GM23338 (cell line): Measurements from ENCODE around the gene WDR91.

ENCODE experiments used
- CREB1 ChIP-seq: fragments of 250-450 bp; sonication (Bioruptor Pico); IDR thresholded peaks from 2 replicates; pipeline ENCODE4 v1.5.0; 2020; ENCODE audit warnings: low read depth, mild to moderate bottlenecking, moderate library complexity
- CTCF ChIP-seq, 2 experiments: fragments of 200-600 bp in 1 of 2; sonication (generic) in 1 of 2; conservative IDR thresholded peaks; 2 replicates each; pipeline versions ENCODE4 v1.5.1 to v1.6.1; 2016 to 2017; ENCODE audit warnings: antibody characterized with exemption in 2 of 2, low read depth in 2 of 2, mild to moderate bottlenecking in 2 of 2, moderate library complexity in 1 of 2
- ETS1 ChIP-seq: IDR thresholded peaks from 2 replicates; pipeline ENCODE4 v1.6.1; 2016; ENCODE audit warnings: antibody characterized with exemption
- EZH2 ChIP-seq: fragments of 200-600 bp; sonication (generic); IDR thresholded peaks from one replicate; pipeline ENCODE4 v1.8.0; 2017; ENCODE audit warnings: antibody characterized with exemption, mild to moderate bottlenecking, low read depth; ENCODE audit not compliant: unreplicated experiment
- EZH2phosphoT487 ChIP-seq: fragments of 200-600 bp; sonication (generic); IDR thresholded peaks from one replicate; pipeline ENCODE4 v1.8.1; 2018; ENCODE audit warnings: antibody characterized with exemption; ENCODE audit not compliant: unreplicated experiment
- NANOG ChIP-seq: IDR thresholded peaks from 2 replicates; pipeline ENCODE4 v1.6.1; 2016; ENCODE audit warnings: antibody characterized with exemption, borderline replicate concordance
- POLR2AphosphoS5 ChIP-seq: IDR thresholded peaks from 2 replicates; pipeline ENCODE4 v1.6.1; 2016; ENCODE audit warnings: antibody characterized with exemption, low read depth
- ZNF331 ChIP-seq: fragments of 250-450 bp; sonication (Bioruptor Pico); IDR thresholded peaks from 2 replicates; pipeline ENCODE4 v1.5.0; 2020; ENCODE audit warnings: low read depth, mild to moderate bottlenecking, moderate library complexity
- TF ChIP-seq, protein P1 (sequence below): IDR thresholded peaks from one replicate; pipeline ENCODE4 v1.6.1; 2018; ENCODE audit warnings: antibody characterized with exemption; ENCODE audit not compliant: unreplicated experiment

DNA sequence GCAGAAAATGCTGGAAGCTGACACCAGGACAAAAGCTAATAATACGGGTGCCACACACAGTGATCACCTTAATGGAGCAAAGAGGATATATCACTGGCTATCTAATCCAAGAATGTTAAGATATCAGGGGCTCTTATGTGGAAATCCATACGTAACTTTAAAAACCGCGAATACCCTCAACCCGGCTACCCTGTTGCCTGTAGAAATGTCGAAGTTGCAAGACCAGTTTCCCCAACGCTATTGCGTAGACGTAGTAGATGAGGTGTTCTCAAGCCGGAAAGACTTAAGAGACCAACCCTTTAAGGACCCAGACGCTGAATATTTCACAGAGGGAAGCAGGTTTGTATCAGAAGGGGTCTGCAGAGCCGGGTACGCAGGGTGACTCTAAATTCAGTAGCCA lies 33.0 kb downstream of the WDR91 start:
- no peak for TF ChIP-seq CTCF (conservative IDR thresholded peaks at IDR 0.05; ENCODE audit: low read depth in 2 of 2)
- no peak for TF ChIP-seq POLR2AphosphoS5
- TF ChIP-seq, protein P1, sequence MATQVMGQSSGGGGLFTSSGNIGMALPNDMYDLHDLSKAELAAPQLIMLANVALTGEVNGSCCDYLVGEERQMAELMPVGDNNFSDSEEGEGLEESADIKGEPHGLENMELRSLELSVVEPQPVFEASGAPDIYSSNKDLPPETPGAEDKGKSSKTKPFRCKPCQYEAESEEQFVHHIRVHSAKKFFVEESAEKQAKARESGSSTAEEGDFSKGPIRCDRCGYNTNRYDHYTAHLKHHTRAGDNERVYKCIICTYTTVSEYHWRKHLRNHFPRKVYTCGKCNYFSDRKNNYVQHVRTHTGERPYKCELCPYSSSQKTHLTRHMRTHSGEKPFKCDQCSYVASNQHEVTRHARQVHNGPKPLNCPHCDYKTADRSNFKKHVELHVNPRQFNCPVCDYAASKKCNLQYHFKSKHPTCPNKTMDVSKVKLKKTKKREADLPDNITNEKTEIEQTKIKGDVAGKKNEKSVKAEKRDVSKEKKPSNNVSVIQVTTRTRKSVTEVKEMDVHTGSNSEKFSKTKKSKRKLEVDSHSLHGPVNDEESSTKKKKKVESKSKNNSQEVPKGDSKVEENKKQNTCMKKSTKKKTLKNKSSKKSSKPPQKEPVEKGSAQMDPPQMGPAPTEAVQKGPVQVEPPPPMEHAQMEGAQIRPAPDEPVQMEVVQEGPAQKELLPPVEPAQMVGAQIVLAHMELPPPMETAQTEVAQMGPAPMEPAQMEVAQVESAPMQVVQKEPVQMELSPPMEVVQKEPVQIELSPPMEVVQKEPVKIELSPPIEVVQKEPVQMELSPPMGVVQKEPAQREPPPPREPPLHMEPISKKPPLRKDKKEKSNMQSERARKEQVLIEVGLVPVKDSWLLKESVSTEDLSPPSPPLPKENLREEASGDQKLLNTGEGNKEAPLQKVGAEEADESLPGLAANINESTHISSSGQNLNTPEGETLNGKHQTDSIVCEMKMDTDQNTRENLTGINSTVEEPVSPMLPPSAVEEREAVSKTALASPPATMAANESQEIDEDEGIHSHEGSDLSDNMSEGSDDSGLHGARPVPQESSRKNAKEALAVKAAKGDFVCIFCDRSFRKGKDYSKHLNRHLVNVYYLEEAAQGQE, result no peak
- no peak for TF ChIP-seq EZH2phosphoT487
- TF ChIP-seq EZH2, result no peak
- TF ChIP-seq CREB1, result no peak
- TF ChIP-seq ZNF331 (CRISPR knock-in tag), result no peak
- TF ChIP-seq NANOG, result no peak
- no peak for TF ChIP-seq ETS1
